ENCODE results near the gene ZDHHC12. TPM values are rescaled to one million over a fixed set of nuclear protein-coding genes. Genes with fewer than 3 reads are reported as not detected.

Gene ZDHHC12
- total and polyA plus RNA-seq, 10 of the 15 experiments (the other 5 are each of a cell fraction or from before 2014, with no cell fraction given): 0.95 to 146 (median 49.9) TPM

GRCh38 chr9:128747241-128747640 lies 23.3 kb upstream of the ZDHHC12 start (continued):
- TF ChIP-seq CHD4 (IDR thresholded peaks at IDR 0.05): no peak
- TF ChIP-seq HDGF (IDR thresholded peaks at IDR 0.05): no peak
- TF ChIP-seq NFIC (IDR thresholded peaks at IDR 0.05; ENCODE audit: low read depth, low read length): no peak

DNA sequence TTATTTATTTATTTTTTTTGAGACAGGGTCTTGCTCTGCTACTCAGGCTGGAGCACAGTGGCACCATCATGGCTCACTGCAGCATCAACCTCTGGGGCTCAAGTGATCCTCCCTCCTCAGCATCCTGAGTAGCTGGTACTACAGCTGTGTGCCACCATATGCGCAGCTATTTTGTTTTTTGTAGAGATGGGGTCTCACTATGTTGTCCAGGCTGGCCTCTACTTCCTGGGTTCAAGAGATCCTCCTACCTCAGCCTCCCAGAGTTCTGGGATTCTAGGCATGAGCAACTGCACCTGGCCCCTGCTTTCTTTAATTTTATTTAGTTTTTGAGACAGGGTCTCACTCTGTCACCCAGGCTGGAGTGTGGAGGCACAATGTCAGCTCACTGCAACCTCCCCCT lies 19.5 kb upstream of the ZDHHC12 start:
- TF ChIP-seq, protein P1, sequence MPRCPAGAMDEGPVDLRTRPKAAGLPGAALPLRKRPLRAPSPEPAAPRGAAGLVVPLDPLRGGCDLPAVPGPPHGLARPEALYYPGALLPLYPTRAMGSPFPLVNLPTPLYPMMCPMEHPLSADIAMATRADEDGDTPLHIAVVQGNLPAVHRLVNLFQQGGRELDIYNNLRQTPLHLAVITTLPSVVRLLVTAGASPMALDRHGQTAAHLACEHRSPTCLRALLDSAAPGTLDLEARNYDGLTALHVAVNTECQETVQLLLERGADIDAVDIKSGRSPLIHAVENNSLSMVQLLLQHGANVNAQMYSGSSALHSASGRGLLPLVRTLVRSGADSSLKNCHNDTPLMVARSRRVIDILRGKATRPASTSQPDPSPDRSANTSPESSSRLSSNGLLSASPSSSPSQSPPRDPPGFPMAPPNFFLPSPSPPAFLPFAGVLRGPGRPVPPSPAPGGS (IDR thresholded peaks at IDR 0.05; ENCODE audit: borderline replicate concordance, insufficient read depth, low read depth, low read length, poor library complexity, severe bottlenecking): no peak
- TF ChIP-seq SP1 (IDR thresholded peaks at IDR 0.05; ENCODE audit: low read depth, low read length) (no peak), FOS (IDR thresholded peaks at IDR 0.05; ENCODE audit: borderline replicate concordance, extremely low read depth, insufficient read length) (no peak), CREB1 (IDR thresholded peaks at IDR 0.05; ENCODE audit: low read depth) (no peak), IKZF1 (conservative IDR thresholded peaks at IDR 0.05) (no peak), ZZZ3 (IDR thresholded peaks at IDR 0.05; ENCODE audit: control insufficient read depth, insufficient read length, low read depth) (no peak), SUPT20H (IDR thresholded peaks at IDR 0.05; ENCODE audit: borderline replicate concordance, control insufficient read depth, low read depth, low read length) (no peak), YBX1 (IDR thresholded peaks at IDR 0.05) (no peak), SIX5 (IDR thresholded peaks at IDR 0.05; ENCODE audit: low read depth, low read length, severe bottlenecking) (no peak), CEBPB (IDR thresholded peaks at IDR 0.05; ENCODE audit: borderline replicate concordance in 1 of 2, low read depth in 2 of 2, low read length in 2 of 2) (no peak), RB1 (IDR thresholded peaks at IDR 0.05; ENCODE audit: borderline replicate concordance) (no peak), KDM1A (IDR thresholded peaks at IDR 0.05; ENCODE audit: borderline replicate concordance) (no peak), FOXM1 (IDR thresholded peaks at IDR 0.05; ENCODE audit: low read depth, low read length) (no peak), SMARCA5 (IDR thresholded peaks at IDR 0.05) (no peak), ATF2 (IDR thresholded peaks at IDR 0.05; ENCODE audit: low read length) (no peak)
- no peak overlapping the region for H3K27ac ChIP-seq (ENCODE audit: control insufficient read depth, insufficient read depth)
- ChIA-PET POLR2A (no interaction called here), SMC1A (ENCODE audit: uncharacterized antibody, unreplicated experiment) (no interaction called here), RAD21 (ENCODE audit: unreplicated experiment) (no interaction called here), CTCF (interaction anchor here (0.6 to 1.5 kb wide), 3 partner anchors 19 to 61 kb away, joined by 3 to 4 read pairs (median 3); no protein-coding TSS in a partner anchor)
- H3K36me3 ChIP-seq (ENCODE audit: control insufficient read depth in 2 of 2, insufficient read depth in 2 of 2, low read length in 1 of 2): no peaks in the 10 kb centered on the region
- no peaks in the 10 kb centered on the region for H3K79me2 ChIP-seq (ENCODE audit: control insufficient read depth, insufficient read depth, low read length)
- no peak overlapping the region for H3K9ac ChIP-seq (ENCODE audit: control insufficient read depth, insufficient read depth, low read length)
- no peak for ATAC-seq
- in situ Hi-C loops (cut with MboI) (no loop called here), intact Hi-C loops (cut with micrococcal nuclease; ENCODE audit: unreplicated experiment) (no loop called here)
- BruUV-seq (replicated peaks): no TSS peak
- no peaks in the 10 kb centered on the region for H3K27me3 ChIP-seq (replicated peaks in 1 of 2; ENCODE audit: control insufficient read depth in 2 of 2, insufficient read depth in 2 of 2, low read length in 1 of 2)
- no peak for DNase-seq (ENCODE audit: low read depth, low spot score)
- H4K20me1 ChIP-seq (ENCODE audit: control insufficient read depth, insufficient read depth): no peaks in the 10 kb centered on the region
- FAIRE-seq: no peak
- no peak overlapping the region for H3K4me3 ChIP-seq
- no peak overlapping the region for H2AFZ ChIP-seq (ENCODE audit: control insufficient read depth, low read depth, low read length)
- H3K4me1 ChIP-seq (ENCODE audit: control insufficient read depth, insufficient read depth, low read length): no peaks in the 10 kb centered on the region
- H3K9me3 ChIP-seq (replicated peaks; ENCODE audit: control insufficient read depth, insufficient read depth, low read length): no peaks in the 10 kb centered on the region
- WGBS (ENCODE audit: insufficient coverage, insufficient replicate concordance, low lambda C conversion rate, missing lambda C conversion rate): 92% methylated on average over 1 of the region's 1 CpG
- H3K4me2 ChIP-seq (ENCODE audit: control insufficient read depth, insufficient read depth): no peak overlapping the region
